ENCODE data around the gene VPS37B.
"Not testable (repeated sequence)": the region's sequence is repeated elsewhere in the genome, so short reads cannot be mapped to it uniquely, and the experiment has no call there.

VPS37B gene

GRCh38 chr12:122895704-122896636 lies at the start of gene VPS37B:
Gene VPS37B, minus strand, starts transcription at chr12:122896124. Its CDS starts 62 bp downstream, at chr12:122896062.
- peak; percentile 93 for DNase-seq (ENCODE audit: low spot score)

GRCh38 chr12:122944605-122945592 lies 49.0 kb upstream of the VPS37B start:
- peak; percentile 58 for DNase-seq (ENCODE audit: low spot score)

GRCh38 chr12:122943196-122943595 lies 47.3 kb upstream of the VPS37B start:
- peak; percentile 43 for DNase-seq (ENCODE audit: low spot score)

- DNase-seq (ENCODE audit: low spot score): no peak
Measured at GRCh38 chr12:122942637-122943036, 46.7 kb upstream of the VPS37B start.

GRCh38 chr12:122941351-122941750 lies 45.4 kb upstream of the VPS37B start:
- DNase-seq (ENCODE audit: low spot score): not testable (repeated sequence)

GRCh38 chr12:122939125-122939524 lies 43.2 kb upstream of the VPS37B start:
- DNase-seq (ENCODE audit: low spot score): no peak

GRCh38 chr12:122937622-122938091 lies 41.7 kb upstream of the VPS37B start:
- no peak for DNase-seq (ENCODE audit: low spot score)

- peak; percentile 70 for DNase-seq (ENCODE audit: low spot score)
Measured at GRCh38 chr12:122935318-122935717, 39.4 kb upstream of the VPS37B start.

GRCh38 chr12:122934722-122935121 lies 38.8 kb upstream of the VPS37B start:
- no peak for DNase-seq (ENCODE audit: low spot score)

GRCh38 chr12:122932207-122932606 lies 36.3 kb upstream of the VPS37B start:
- DNase-seq (ENCODE audit: low spot score): peak; percentile 40

GRCh38 chr12:122929812-122930211 lies 33.9 kb upstream of the VPS37B start:
- DNase-seq (ENCODE audit: low spot score): peak; percentile 45

- no peak for DNase-seq (ENCODE audit: low spot score)
Measured at GRCh38 chr12:122929148-122929538, 33.2 kb upstream of the VPS37B start.

- peak; percentile 67 for DNase-seq (ENCODE audit: low spot score)
Measured at GRCh38 chr12:122928404-122929147, 32.7 kb upstream of the VPS37B start.

- peak; percentile 47 for DNase-seq (ENCODE audit: low spot score)
Measured at GRCh38 chr12:122927756-122928403, 32.0 kb upstream of the VPS37B start.

GRCh38 chr12:122921917-122922316 lies 26.0 kb upstream of the VPS37B start:
- no peak for DNase-seq (ENCODE audit: low spot score)

GRCh38 chr12:122920687-122921086 lies 24.8 kb upstream of the VPS37B start:
- no peak for DNase-seq (ENCODE audit: low spot score)

- DNase-seq (ENCODE audit: low spot score): no peak
Measured at GRCh38 chr12:122918827-122919226, 22.9 kb upstream of the VPS37B start.

- DNase-seq (ENCODE audit: low spot score): no peak
Measured at GRCh38 chr12:122917507-122918121, 21.7 kb upstream of the VPS37B start.

- peak; percentile 71 for DNase-seq (ENCODE audit: low spot score)
Measured at GRCh38 chr12:122909442-122910288, 13.7 kb upstream of the VPS37B start.

- DNase-seq (ENCODE audit: low spot score): no peak
Measured at GRCh38 chr12:122908915-122909314, 13.0 kb upstream of the VPS37B start.
